NCI-H446 (cell line): ENCODE results near the gene SERPINB10.

Source experiments
- DNase-seq, 2 experiments: peaks; one replicate each; lab custom pipeline; 2025; lab: John Stamatoyannopoulos, UW

The SERPINB10 gene

DNA sequence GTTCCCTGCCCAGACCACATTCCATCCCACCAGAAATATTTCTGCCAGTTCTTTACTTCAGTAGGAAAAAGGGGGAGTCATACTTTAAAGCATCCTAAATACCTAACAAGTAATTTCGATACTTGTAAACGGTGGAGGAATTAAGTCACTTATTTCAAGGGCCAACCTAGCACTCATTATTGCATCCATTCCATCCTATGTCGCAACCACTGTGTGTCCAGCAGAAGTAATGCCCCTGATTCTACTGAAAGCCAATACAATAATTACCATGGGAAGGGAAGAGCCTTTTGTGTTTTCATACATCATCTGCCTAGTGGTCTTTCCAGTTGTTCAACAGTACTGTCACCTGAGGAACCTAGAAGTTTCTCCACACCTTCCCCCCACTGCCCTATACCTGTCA, 74.6 kb downstream of the SERPINB10 start:
- no peak for DNase-seq
